Measurements from ENCODE around the gene COMMD6. TPM values are rescaled to one million over a fixed set of nuclear protein-coding genes. Genes with fewer than 3 reads are reported as not detected.

Gene COMMD6
- total and polyA plus RNA-seq, 9 of the 15 experiments (the other 6 are each of a cell fraction or from before 2014, with no cell fraction given), result 32.6 to 116 (median 65.0) TPM

GRCh38 chr13:75549262-75550158 lies 11.9 kb upstream of the COMMD6 start, which contains the start of gene UCHL3 (continued):
- TF ChIP-seq HNRNPH1 (optimal IDR thresholded peaks at IDR 0.05; ENCODE audit: low read depth, low read length) (no peak), RB1 (IDR thresholded peaks at IDR 0.05; ENCODE audit: low read depth) (peak; percentile 55; the same call in 1 of the 2 replicates), ZBTB5 (IDR thresholded peaks at IDR 0.05) (no peak), CBX3 (IDR thresholded peaks at IDR 0.05; ENCODE audit: borderline replicate concordance in 1 of 2, low read length in 2 of 2) (no peak), ATF4 (CRISPR knock-in tag; IDR thresholded peaks at IDR 0.05) (no peak), CTCF (IDR thresholded peaks at IDR 0.05 in 2 of 3, conservative IDR thresholded peaks at IDR 0.05 in 1 of 3; ENCODE audit: insufficient read depth in 2 of 3, low read depth in 1 of 3, low read length in 3 of 3) (peak; percentile 85 to 99 (median 96)), BCLAF1 (IDR thresholded peaks at IDR 0.05; ENCODE audit: borderline replicate concordance in 1 of 2, control insufficient read depth in 1 of 2, low read depth in 2 of 2, low read length in 1 of 2) (peak in 1 of 2 experiments; percentile 93; a peak in 2 of 4 replicates), MBD2 (IDR thresholded peaks at IDR 0.05; ENCODE audit: borderline replicate concordance, low read depth) (peak; percentile 93), BHLHE40 (IDR thresholded peaks at IDR 0.05; ENCODE audit: low read length) (peak; percentile 72), MAX (CRISPR knock-in tag; IDR thresholded peaks at IDR 0.05) (peak; percentile 94), MNT (conservative IDR thresholded peaks at IDR 0.05) (peak; percentile 95), SMARCC2 (IDR thresholded peaks at IDR 0.05; ENCODE audit: low read depth) (no peak), CBFA2T3 (IDR thresholded peaks at IDR 0.05) (no peak), SP1 (CRISPR knock-in tag; IDR thresholded peaks at IDR 0.05) (peak; percentile 49)

Measured in K562 (cell line).